GM23338 (cell line): ENCODE measurements around the gene CELA2A. TPM values are rescaled to one million over a fixed set of nuclear protein-coding genes. Genes with fewer than 3 reads are reported as not detected.

ENCODE experiments used
- ATAC-seq: fragments of 200-7000 bp; cut with Tn5 transposase; 3 replicates; pipeline ENCODE4 v1.9.1; 2020
- DNase-seq: peaks from one replicate; pipeline ENCODE4 v3.0.0-alpha.2; 2015; ENCODE audit warnings: low spot score
- H2AFZ ChIP-seq: fragments of 200-600 bp; sonication (generic); 2 replicates; pipeline ENCODE4 v1.8.0; 2016; ENCODE audit warnings: antibody characterized with exemption, mild to moderate bottlenecking, moderate library complexity
- H3F3A ChIP-seq: fragments of 200-600 bp; sonication (generic); replicated peaks from 2 replicates; pipeline ENCODE4 v1.8.0; 2017; ENCODE audit warnings: antibody characterized with exemption, mixed run types, low read depth
- H3K27ac ChIP-seq: fragments of 200-600 bp; sonication (generic); 2 replicates; pipeline ENCODE4 v1.6.1; 2016; ENCODE audit warnings: low read depth
- H3K27me3 ChIP-seq: fragments of 200-600 bp; sonication (generic); 2 replicates; pipeline ENCODE4 v1.8.0; 2016; ENCODE audit warnings: mild to moderate bottlenecking, mixed run types, moderate library complexity; ENCODE audit not compliant: insufficient read depth
- H3K36me3 ChIP-seq: fragments of 200-600 bp; sonication (generic); 2 replicates; pipeline ENCODE4 v1.8.0; 2016; ENCODE audit warnings: mild to moderate bottlenecking; ENCODE audit not compliant: insufficient read depth
- H3K4me1 ChIP-seq: fragments of 200-600 bp; sonication (generic); 2 replicates; pipeline ENCODE4 v1.8.0; 2016; ENCODE audit warnings: mild to moderate bottlenecking, moderate library complexity; ENCODE audit not compliant: insufficient read depth
- H3K4me2 ChIP-seq: fragments of 200-600 bp; sonication (generic); 2 replicates; pipeline ENCODE4 v1.7.1; 2017; ENCODE audit warnings: mixed run types
- H3K4me3 ChIP-seq: fragments of 200-600 bp; sonication (generic); 2 replicates; pipeline ENCODE4 v1.6.1; 2016; ENCODE audit warnings: mixed run types
- H3K79me2 ChIP-seq: fragments of 200-600 bp; sonication (generic); replicated peaks from 2 replicates; pipeline ENCODE4 v1.8.0; 2017; ENCODE audit warnings: mild to moderate bottlenecking; ENCODE audit not compliant: insufficient read depth
- H3K9me2 ChIP-seq: fragments of 200-600 bp; sonication (generic); 2 replicates; pipeline ENCODE4 v1.8.0; 2017; ENCODE audit not compliant: insufficient read depth
- H4K20me1 ChIP-seq: fragments of 200-600 bp; sonication (generic); replicated peaks from 2 replicates; pipeline ENCODE4 v1.8.0; 2017; ENCODE audit warnings: mild to moderate bottlenecking; ENCODE audit not compliant: insufficient read depth
- H3K27ac Mint-ChIP-seq: 2 replicates; pipeline ENCODE4 v1.8.0; 2020; ENCODE audit warnings: inconsistent platforms, mild to moderate bottlenecking, moderate library complexity, mixed read lengths
- H3K27me3 Mint-ChIP-seq: 3 replicates; pipeline ENCODE4 v1.8.0; 2022; ENCODE audit warnings: low read depth, mild to moderate bottlenecking, moderate library complexity, mixed read lengths, inconsistent platforms; ENCODE audit not compliant: insufficient read depth, poor library complexity
- H3K36me3 Mint-ChIP-seq: 3 replicates; pipeline ENCODE4 v1.8.0; 2021; ENCODE audit warnings: low read depth, mild to moderate bottlenecking, inconsistent platforms, moderate library complexity, mixed read lengths
- H3K4me1 Mint-ChIP-seq: 3 replicates; pipeline ENCODE4 v1.8.0; 2020; ENCODE audit warnings: mild to moderate bottlenecking, inconsistent platforms, mixed read lengths
- H3K4me3 Mint-ChIP-seq: 3 replicates; pipeline ENCODE4 v1.8.0; 2021; ENCODE audit warnings: moderate library complexity, mild to moderate bottlenecking, inconsistent platforms, mixed read lengths
- H3K9me3 Mint-ChIP-seq: 3 replicates; pipeline ENCODE4 v1.8.0; 2020; ENCODE audit warnings: moderate library complexity, mild to moderate bottlenecking, inconsistent platforms, mixed read lengths
- CREB1 ChIP-seq: fragments of 250-450 bp; sonication (Bioruptor Pico); IDR thresholded peaks from 2 replicates; pipeline ENCODE4 v1.5.0; 2020; ENCODE audit warnings: low read depth, mild to moderate bottlenecking, moderate library complexity
- EZH2 ChIP-seq: fragments of 200-600 bp; sonication (generic); IDR thresholded peaks from one replicate; pipeline ENCODE4 v1.8.0; 2017; ENCODE audit warnings: antibody characterized with exemption, mild to moderate bottlenecking, low read depth; ENCODE audit not compliant: unreplicated experiment
- EZH2phosphoT487 ChIP-seq: fragments of 200-600 bp; sonication (generic); IDR thresholded peaks from one replicate; pipeline ENCODE4 v1.8.1; 2018; ENCODE audit warnings: antibody characterized with exemption; ENCODE audit not compliant: unreplicated experiment
- NANOG ChIP-seq: IDR thresholded peaks from 2 replicates; pipeline ENCODE4 v1.6.1; 2016; ENCODE audit warnings: antibody characterized with exemption, borderline replicate concordance
- REST ChIP-seq: IDR thresholded peaks from one replicate; pipeline ENCODE4 v1.6.1; 2018; ENCODE audit warnings: antibody characterized with exemption; ENCODE audit not compliant: unreplicated experiment
- STAT1 ChIP-seq: IDR thresholded peaks from one replicate; pipeline ENCODE4 v1.6.1; 2016; ENCODE audit warnings: antibody characterized with exemption; ENCODE audit not compliant: unreplicated experiment
- polyA plus RNA-seq: library from polyadenylated mRNA; unstranded; fragments of >200 nt; fragmentation: Nextera tagmentation; extraction: Ambion mirVana; gene quantifications from 2 replicates; pipeline ENCODE4 v1.2.1, GENCODE V29; 2016
- total RNA-seq: library from RNA; depleted of rRNA; stranded (reverse); fragments of >200 nt; shearing (Covaris generic); gene quantifications from 2 replicates; pipeline ENCODE4 v1.2.3, GENCODE V29; 2014
- TF ChIP-seq, protein P1 (sequence below): fragments of 250-450 bp; sonication (Bioruptor Pico); IDR thresholded peaks from 2 replicates; pipeline ENCODE4 v1.5.0; 2020; ENCODE audit warnings: mild to moderate bottlenecking, moderate library complexity
- TF ChIP-seq, protein P2 (sequence below): IDR thresholded peaks from 2 replicates; pipeline ENCODE4 v1.6.1; 2016; ENCODE audit warnings: antibody characterized with exemption

CELA2A gene
- total and polyA plus RNA-seq, 2 experiments from 2014 or later: not detected

- H3K36me3 ChIP-seq: no peaks in the 10 kb centered on the region
- ATAC-seq (no peak), DNase-seq (no peak)
- Mint-ChIP-seq H3K27ac (no peak overlapping the region), H3K9me3 (peaks cover 8% of the 10 kb centered on the region; the same call in 2 of the 3 replicates), H3K27me3 (peaks cover 13% of the 10 kb centered on the region), H3K36me3 (peaks cover 5% of the 10 kb centered on the region), H3K4me1 (peaks cover 7% of the 10 kb centered on the region; the same call in 1 of the 3 replicates), H3K4me3 (no peak overlapping the region)
- no peaks in the 10 kb centered on the region for H3F3A ChIP-seq
- no peak overlapping the region for H3K4me2 ChIP-seq
- H2AFZ ChIP-seq: no peak overlapping the region
- no peak overlapping the region for H3K4me3 ChIP-seq
- H3K9me2 ChIP-seq: no peaks in the 10 kb centered on the region
- TF ChIP-seq, protein P1, sequence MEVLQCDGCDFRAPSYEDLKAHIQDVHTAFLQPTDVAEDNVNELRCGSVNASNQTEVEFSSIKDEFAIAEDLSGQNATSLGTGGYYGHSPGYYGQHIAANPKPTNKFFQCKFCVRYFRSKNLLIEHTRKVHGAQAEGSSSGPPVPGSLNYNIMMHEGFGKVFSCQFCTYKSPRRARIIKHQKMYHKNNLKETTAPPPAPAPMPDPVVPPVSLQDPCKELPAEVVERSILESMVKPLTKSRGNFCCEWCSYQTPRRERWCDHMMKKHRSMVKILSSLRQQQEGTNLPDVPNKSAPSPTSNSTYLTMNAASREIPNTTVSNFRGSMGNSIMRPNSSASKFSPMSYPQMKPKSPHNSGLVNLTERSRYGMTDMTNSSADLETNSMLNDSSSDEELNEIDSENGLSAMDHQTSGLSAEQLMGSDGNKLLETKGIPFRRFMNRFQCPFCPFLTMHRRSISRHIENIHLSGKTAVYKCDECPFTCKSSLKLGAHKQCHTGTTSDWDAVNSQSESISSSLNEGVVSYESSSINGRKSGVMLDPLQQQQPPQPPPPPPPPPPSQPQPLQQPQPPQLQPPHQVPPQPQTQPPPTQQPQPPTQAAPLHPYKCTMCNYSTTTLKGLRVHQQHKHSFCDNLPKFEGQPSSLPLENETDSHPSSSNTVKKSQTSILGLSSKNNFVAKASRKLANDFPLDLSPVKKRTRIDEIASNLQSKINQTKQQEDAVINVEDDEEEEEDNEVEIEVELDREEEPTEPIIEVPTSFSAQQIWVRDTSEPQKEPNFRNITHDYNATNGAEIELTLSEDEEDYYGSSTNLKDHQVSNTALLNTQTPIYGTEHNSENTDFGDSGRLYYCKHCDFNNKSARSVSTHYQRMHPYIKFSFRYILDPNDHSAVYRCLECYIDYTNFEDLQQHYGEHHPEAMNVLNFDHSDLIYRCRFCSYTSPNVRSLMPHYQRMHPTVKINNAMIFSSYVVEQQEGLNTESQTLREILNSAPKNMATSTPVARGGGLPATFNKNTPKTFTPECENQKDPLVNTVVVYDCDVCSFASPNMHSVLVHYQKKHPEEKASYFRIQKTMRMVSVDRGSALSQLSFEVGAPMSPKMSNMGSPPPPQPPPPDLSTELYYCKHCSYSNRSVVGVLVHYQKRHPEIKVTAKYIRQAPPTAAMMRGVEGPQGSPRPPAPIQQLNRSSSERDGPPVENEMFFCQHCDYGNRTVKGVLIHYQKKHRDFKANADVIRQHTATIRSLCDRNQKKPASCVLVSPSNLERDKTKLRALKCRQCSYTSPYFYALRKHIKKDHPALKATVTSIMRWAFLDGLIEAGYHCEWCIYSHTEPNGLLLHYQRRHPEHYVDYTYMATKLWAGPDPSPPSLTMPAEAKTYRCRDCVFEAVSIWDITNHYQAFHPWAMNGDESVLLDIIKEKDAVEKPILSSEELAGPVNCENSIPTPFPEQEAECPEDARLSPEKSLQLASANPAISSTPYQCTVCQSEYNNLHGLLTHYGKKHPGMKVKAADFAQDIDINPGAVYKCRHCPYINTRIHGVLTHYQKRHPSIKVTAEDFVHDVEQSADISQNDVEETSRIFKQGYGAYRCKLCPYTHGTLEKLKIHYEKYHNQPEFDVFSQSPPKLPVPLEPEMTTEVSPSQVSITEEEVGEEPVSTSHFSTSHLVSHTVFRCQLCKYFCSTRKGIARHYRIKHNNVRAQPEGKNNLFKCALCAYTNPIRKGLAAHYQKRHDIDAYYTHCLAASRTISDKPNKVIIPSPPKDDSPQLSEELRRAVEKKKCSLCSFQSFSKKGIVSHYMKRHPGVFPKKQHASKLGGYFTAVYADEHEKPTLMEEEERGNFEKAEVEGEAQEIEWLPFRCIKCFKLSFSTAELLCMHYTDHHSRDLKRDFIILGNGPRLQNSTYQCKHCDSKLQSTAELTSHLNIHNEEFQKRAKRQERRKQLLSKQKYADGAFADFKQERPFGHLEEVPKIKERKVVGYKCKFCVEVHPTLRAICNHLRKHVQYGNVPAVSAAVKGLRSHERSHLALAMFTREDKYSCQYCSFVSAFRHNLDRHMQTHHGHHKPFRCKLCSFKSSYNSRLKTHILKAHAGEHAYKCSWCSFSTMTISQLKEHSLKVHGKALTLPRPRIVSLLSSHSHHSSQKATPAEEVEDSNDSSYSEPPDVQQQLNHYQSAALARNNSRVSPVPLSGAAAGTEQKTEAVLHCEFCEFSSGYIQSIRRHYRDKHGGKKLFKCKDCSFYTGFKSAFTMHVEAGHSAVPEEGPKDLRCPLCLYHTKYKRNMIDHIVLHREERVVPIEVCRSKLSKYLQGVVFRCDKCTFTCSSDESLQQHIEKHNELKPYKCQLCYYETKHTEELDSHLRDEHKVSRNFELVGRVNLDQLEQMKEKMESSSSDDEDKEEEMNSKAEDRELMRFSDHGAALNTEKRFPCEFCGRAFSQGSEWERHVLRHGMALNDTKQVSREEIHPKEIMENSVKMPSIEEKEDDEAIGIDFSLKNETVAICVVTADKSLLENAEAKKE (CRISPR knock-in tag): no peak
- no peak for TF ChIP-seq NANOG
- no peak for TF ChIP-seq EZH2phosphoT487
- no peak for TF ChIP-seq REST
- TF ChIP-seq, protein P2, sequence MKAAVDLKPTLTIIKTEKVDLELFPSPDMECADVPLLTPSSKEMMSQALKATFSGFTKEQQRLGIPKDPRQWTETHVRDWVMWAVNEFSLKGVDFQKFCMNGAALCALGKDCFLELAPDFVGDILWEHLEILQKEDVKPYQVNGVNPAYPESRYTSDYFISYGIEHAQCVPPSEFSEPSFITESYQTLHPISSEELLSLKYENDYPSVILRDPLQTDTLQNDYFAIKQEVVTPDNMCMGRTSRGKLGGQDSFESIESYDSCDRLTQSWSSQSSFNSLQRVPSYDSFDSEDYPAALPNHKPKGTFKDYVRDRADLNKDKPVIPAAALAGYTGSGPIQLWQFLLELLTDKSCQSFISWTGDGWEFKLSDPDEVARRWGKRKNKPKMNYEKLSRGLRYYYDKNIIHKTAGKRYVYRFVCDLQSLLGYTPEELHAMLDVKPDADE: no peak
- no peak for TF ChIP-seq STAT1
- TF ChIP-seq EZH2: no peak
- no peak for TF ChIP-seq CREB1 (CRISPR knock-in tag)
- H4K20me1 ChIP-seq: no peaks in the 10 kb centered on the region
- H3K79me2 ChIP-seq: no peaks in the 10 kb centered on the region
- H3K4me1 ChIP-seq: no peaks in the 10 kb centered on the region
- no peaks in the 10 kb centered on the region for H3K27me3 ChIP-seq
- H3K27ac ChIP-seq: no peak overlapping the region
Measured at GRCh38 chr1:15423355-15424077, 33.0 kb upstream of the CELA2A start.
